Testis (tissue), 2 donors: ENCODE results near the gene ITGA1.

Source experiments
- CTCF ChIP-seq, 3 experiments: fragments of 450-650 bp in 2 of 3; fragments of 200-600 bp in 1 of 3; sonication (generic) in 1 of 3; IDR thresholded peaks; one replicate each; pipeline ENCODE4 v1.5.1; 2016 to 2019; ENCODE audit warnings: antibody characterized with exemption in 3 of 3, mild to moderate bottlenecking in 2 of 3, moderate library complexity in 1 of 3
- POLR2A ChIP-seq: fragments of 450-650 bp; IDR thresholded peaks from one replicate; pipeline ENCODE4 v1.6.1; 2017; ENCODE audit warnings: antibody characterized with exemption, mild to moderate bottlenecking, moderate library complexity

DNA sequence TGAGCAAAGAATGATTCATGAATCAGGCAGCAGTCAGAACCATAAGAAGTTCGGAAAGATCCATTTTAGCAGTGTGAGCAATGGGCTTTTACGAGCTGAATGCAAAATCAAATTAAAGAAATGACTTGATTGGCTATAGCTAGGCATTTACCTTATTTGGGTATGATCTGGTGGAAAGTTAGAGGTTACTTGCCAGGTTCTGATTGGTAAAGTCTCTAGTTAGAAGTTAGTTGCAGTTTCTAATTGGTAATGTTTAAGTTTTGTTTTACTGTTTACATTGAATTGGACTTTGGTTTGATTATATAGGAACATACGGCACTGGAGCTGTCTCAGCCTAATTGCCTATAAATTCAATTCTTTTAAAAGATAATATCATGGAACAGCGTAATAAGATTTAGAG lies 97.9 kb downstream of the ITGA1 start:
- TF ChIP-seq CTCF (IDR thresholded peaks at IDR 0.05) (no peak), POLR2A (no peak)
